ENCODE measurements around the gene MTERF2. TPM values are rescaled to one million over a fixed set of nuclear protein-coding genes. Genes with fewer than 3 reads are reported as not detected.

The MTERF2 gene
- total RNA-seq, 1 experiment from 2014 or later = 5.0 TPM

DNA sequence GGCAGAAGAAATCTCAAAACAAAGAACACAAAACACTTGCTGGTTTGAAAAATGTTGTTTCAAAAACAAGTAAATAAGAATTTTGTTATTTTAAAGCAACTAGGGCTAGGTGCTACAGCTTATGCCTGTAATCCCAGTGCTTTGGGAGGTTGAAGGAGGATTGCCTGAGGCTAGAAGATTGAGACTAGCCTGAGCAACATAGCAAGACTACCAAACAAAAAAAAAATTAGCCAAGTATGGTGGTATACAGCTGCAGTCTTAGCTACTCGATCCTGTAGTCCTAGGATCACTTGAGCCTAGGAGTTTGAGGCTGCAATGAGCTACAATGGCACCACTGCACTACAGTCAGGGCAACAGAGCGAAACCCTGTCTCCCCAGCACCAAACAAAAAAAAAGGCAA lies 32.6 kb upstream of the MTERF2 start:
- no peak overlapping the region for H3K9ac ChIP-seq (ENCODE audit: extremely low read depth, insufficient read length, low read length)
- no peaks in the 10 kb centered on the region for H3K79me1 ChIP-seq (ENCODE audit: insufficient read depth, low read depth, low read length, poor library complexity, severe bottlenecking)
- no peak overlapping the region for H4K91ac ChIP-seq (ENCODE audit: insufficient read length, low read depth, low read length)
- H2BK15ac ChIP-seq (ENCODE audit: low read depth, low read length) = no peak overlapping the region
- H3K4ac ChIP-seq (ENCODE audit: low read depth, low read length) = no peak overlapping the region
- Mint-ChIP-seq H3K36me3 (ENCODE audit: insufficient read depth in 1 of 3, low read depth in 3 of 3) (peaks cover 1 to 7% (median 4%) of the 10 kb centered on the region in 3 experiments; a peak in 2 of 7 replicates), H3K4me3 (no peak overlapping the region), H3K27me3 (ENCODE audit: low read depth) (no peaks in the 10 kb centered on the region), H3K27ac (no peak overlapping the region), H3K4me1 (no peaks in the 10 kb centered on the region), H3K9me3 (no peaks in the 10 kb centered on the region)
- H3K27ac ChIP-seq (ENCODE audit: insufficient read length, low read depth, low read length) = no peak overlapping the region
- no peak overlapping the region for H2BK20ac ChIP-seq (ENCODE audit: low read depth, low read length, poor library complexity, severe bottlenecking)
- no peaks in the 10 kb centered on the region for H3K79me2 ChIP-seq (ENCODE audit: insufficient read depth, low read length)
- DNase-seq = no peak
- no peaks in the 10 kb centered on the region for H4K20me1 ChIP-seq (ENCODE audit: control insufficient read depth, insufficient read depth, insufficient read length)
- no peaks in the 10 kb centered on the region for H3K9me3 ChIP-seq (ENCODE audit: control insufficient read depth, low read depth, low read length)
- H3K18ac ChIP-seq (ENCODE audit: insufficient read length, low read depth, low read length) = no peak overlapping the region
- no peak overlapping the region for H2BK12ac ChIP-seq (ENCODE audit: insufficient read length, low read depth, low read length)
- no peak overlapping the region for H3K23ac ChIP-seq (ENCODE audit: insufficient read length, low read depth, low read length)
- no peak overlapping the region for H4K8ac ChIP-seq (replicated peaks; ENCODE audit: insufficient read length, low read depth, low read length)
- H3K4me1 ChIP-seq (ENCODE audit: insufficient read depth, low read length) = no peaks in the 10 kb centered on the region
- no peak overlapping the region for H2BK5ac ChIP-seq (ENCODE audit: insufficient read length, low read length)
- H4K5ac ChIP-seq (ENCODE audit: insufficient read length, low read depth, low read length) = no peak overlapping the region
- H3K56ac ChIP-seq (ENCODE audit: insufficient read length, low read depth, low read length) = no peak overlapping the region
- no peak overlapping the region for H3K4me2 ChIP-seq (ENCODE audit: insufficient read depth, insufficient read length, low read length)
- WGBS (ENCODE audit: extremely low coverage, insufficient read length, low lambda C conversion rate) = no CpG with 5 or more reads among the region's 2 CpGs
- no peak overlapping the region for H2BK120ac ChIP-seq (ENCODE audit: low read depth, low read length, poor library complexity, severe bottlenecking)
- H3K14ac ChIP-seq (ENCODE audit: insufficient read depth, low read length) = no peak overlapping the region
- TF ChIP-seq, protein P1, sequence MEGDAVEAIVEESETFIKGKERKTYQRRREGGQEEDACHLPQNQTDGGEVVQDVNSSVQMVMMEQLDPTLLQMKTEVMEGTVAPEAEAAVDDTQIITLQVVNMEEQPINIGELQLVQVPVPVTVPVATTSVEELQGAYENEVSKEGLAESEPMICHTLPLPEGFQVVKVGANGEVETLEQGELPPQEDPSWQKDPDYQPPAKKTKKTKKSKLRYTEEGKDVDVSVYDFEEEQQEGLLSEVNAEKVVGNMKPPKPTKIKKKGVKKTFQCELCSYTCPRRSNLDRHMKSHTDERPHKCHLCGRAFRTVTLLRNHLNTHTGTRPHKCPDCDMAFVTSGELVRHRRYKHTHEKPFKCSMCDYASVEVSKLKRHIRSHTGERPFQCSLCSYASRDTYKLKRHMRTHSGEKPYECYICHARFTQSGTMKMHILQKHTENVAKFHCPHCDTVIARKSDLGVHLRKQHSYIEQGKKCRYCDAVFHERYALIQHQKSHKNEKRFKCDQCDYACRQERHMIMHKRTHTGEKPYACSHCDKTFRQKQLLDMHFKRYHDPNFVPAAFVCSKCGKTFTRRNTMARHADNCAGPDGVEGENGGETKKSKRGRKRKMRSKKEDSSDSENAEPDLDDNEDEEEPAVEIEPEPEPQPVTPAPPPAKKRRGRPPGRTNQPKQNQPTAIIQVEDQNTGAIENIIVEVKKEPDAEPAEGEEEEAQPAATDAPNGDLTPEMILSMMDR (conservative IDR thresholded peaks at IDR 0.05) = no peak
- no peaks in the 10 kb centered on the region for H3K23me2 ChIP-seq (ENCODE audit: insufficient read length, low read depth, low read length, poor library complexity, severe bottlenecking)
- no peak overlapping the region for H2AK5ac ChIP-seq (ENCODE audit: insufficient read length, low read length)
- H2AFZ ChIP-seq (ENCODE audit: low read length) = no peak overlapping the region
- H3K27me3 ChIP-seq (ENCODE audit: insufficient read depth, low read length) = no peaks in the 10 kb centered on the region
- no peak overlapping the region for H3T11ph ChIP-seq (ENCODE audit: low read length)

Measured in H9 (cell line).